LNCAP (cell line): ENCODE results near the gene MED28.

Experiments used
- TF ChIP-seq, protein P1 (sequence below): fragments of 450-650 bp; IDR thresholded peaks from 2 replicates; pipeline ENCODE4 v1.5.1; 2017; ENCODE audit warnings: mild to moderate bottlenecking

The MED28 gene

DNA sequence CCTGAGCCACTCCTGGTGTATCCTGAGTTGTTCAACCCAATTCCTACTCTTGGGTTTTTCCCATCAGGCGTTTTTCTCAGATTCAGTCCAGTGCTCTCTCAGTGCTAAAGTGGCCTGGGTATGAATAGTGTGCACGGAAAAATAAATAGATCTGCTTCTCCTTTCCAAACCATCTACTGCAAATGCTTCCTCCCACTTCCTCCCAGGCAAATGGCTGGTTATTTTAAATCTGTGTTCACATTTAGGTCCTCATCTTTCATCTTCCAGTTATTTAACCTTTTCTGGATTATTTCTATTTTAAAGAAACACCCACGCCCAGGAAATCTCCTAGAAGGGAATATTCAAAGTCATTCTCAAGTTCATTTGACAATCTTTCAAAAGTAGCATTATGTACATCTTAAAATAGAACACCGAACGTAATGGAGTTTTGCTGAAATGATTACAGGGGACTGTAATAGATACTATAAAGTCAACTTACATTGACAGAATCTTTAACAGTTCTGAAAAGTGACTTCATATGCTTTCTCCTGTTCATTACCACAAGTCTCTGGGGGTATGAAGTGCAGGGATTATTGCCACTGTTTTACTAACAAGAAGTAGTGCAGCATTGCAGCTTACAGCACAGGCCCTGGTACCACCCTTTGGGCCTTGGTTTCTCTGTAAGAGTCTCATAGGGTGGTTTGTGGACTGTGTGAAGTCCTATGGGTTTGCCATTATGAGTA is 66.3 kb downstream of the MED28 start:
- TF ChIP-seq, protein P1, sequence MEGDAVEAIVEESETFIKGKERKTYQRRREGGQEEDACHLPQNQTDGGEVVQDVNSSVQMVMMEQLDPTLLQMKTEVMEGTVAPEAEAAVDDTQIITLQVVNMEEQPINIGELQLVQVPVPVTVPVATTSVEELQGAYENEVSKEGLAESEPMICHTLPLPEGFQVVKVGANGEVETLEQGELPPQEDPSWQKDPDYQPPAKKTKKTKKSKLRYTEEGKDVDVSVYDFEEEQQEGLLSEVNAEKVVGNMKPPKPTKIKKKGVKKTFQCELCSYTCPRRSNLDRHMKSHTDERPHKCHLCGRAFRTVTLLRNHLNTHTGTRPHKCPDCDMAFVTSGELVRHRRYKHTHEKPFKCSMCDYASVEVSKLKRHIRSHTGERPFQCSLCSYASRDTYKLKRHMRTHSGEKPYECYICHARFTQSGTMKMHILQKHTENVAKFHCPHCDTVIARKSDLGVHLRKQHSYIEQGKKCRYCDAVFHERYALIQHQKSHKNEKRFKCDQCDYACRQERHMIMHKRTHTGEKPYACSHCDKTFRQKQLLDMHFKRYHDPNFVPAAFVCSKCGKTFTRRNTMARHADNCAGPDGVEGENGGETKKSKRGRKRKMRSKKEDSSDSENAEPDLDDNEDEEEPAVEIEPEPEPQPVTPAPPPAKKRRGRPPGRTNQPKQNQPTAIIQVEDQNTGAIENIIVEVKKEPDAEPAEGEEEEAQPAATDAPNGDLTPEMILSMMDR: no peak

DNA sequence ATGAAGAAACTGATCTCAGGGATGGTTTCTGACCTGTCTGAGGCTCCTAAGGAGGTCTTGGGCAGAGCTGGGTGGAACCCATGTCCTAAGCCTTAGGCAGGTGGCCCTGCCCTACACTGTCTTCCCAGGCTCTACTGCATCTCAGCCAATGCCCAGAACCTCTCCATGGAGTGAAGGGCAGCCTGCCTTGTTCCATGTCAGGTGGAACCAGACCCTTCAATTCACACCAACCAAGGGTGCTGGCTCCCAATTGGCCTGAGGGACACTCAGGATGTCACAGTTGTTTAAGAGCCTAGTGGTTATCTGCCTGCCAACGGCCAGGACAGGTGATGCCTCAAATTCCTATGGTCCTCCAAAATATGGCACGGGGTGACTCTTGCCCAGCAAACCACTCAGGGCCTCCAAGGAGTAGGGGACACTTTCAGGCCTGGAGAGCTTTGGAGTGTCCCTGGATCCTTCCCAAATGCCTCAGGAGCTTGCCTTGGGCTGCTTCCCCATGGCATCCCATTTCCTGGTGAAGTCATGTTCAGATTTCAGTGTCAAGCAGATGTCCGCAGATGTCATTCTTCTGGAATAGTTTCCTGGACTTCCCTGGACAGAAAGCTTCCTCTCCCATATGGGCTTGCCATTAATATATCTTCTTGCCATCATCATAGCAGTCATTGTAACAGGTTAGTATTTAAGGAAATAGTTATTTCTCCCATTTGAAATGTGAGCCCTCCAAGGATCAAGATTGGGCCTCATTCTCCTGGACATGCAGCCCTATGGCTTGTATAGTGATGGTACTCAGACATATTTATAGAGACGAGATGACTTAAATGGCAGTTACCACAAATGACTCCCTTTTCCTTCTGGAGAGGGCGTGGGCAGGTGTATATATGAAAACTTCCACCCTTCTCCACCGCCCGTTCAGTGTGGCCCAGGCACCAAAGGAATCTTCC is 67.1 kb downstream of the MED28 start:
- TF ChIP-seq, protein P1: no peak

DNA sequence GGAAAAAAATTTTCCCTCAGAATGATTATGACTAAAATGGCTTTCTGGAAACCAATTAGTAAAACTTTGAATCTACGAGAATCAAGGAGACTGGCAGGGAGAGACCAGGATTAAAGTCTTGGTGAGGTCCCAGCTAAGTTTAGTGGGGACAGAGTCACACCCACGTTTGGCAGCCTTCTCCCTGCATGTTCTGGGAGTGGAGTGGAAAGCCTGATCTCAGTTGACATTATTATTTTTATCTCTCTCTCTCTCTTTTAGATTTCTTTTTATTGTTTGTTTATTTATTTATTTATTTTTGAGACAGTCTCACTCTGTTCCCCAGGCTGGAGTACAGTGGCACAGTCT is 67.8 kb downstream of the MED28 start:
- TF ChIP-seq, protein P1: no peak
